ENCODE data around the gene AREG. TPM values are rescaled to one million over a fixed set of nuclear protein-coding genes. Genes with fewer than 3 reads are reported as not detected.

The AREG gene
- total and polyA plus RNA-seq, 9 of the 15 experiments (the other 6 are each of a cell fraction or from before 2014, with no cell fraction given), result 1.4 to 7.7 (median 5.4) TPM

DNA sequence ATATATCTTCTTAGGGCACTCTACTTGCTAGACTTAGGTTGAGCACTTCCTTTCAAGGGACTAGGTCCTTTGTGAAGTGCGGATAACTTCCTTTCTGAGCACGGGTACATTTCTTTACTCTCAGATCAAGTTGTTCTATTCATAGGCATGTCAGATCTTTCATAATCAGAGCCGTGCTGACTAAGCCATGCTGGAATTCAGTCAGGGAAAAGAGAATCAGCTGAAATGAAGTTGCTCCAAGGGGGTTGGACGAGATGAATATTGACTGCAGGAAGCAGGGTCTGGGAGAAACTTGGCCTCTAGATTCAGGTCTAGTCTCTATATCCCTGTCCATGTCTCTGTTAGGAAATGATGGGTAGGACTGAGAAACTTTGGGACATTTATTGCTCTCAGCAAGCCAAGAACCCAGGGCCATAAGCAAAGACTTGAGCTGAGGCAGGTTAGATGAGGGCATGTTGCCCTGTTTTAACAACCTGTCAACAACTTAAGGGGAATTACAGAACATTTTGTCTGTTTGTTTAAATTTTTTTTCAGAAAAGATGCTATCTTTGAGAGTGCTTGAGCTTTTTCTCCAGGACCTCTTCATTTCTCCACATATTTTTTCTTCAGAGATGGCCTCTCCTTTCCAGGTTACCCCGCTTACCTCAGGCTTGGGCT is 28.3 kb downstream of the AREG start:
- no peaks in the 10 kb centered on the region for H4K20me1 ChIP-seq (replicated peaks; ENCODE audit: control insufficient read depth, insufficient read depth, low read length)
- 36% methylated on average over 5 of the region's 5 CpGs for WGBS (ENCODE audit: insufficient coverage, low coverage, missing lambda C conversion rate)
- H3K9me1 ChIP-seq (ENCODE audit: control insufficient read depth, insufficient read depth, low read length), result no peaks in the 10 kb centered on the region
- no peak for ATAC-seq
- no peaks in the 10 kb centered on the region for H3K79me2 ChIP-seq (ENCODE audit: control insufficient read depth, insufficient read depth, low read length)
- intact Hi-C loops (cut with micrococcal nuclease) (no loop called here), in situ Hi-C loops (cut with MboI) (no loop called here)
- BruUV-seq (replicated peaks), result no TSS peak
- no peaks in the 10 kb centered on the region; a peak in 1 of 5 replicates for H3K4me1 ChIP-seq (replicated peaks in 1 of 2; ENCODE audit: control insufficient read depth in 2 of 2, insufficient read depth in 2 of 2, low read length in 2 of 2)
- no peak for DNase-seq (ENCODE audit: extremely low read depth in 1 of 4, low spot score in 3 of 4)
- H3K27ac ChIP-seq (ENCODE audit: extremely low read depth, low read depth, low read length), result no peak overlapping the region
- no peak overlapping the region for H3K4me2 ChIP-seq (ENCODE audit: insufficient read depth, low read length)
- CTCF ChIA-PET (ENCODE audit: low intra/inter-chr PET ratio), result no interaction called here
- H3K27me3 ChIP-seq (ENCODE audit: control insufficient read depth in 2 of 2, insufficient read depth in 2 of 2, low read length in 2 of 2), result no peaks in the 10 kb centered on the region
- no peaks in the 10 kb centered on the region for H3K9me3 ChIP-seq (replicated peaks; ENCODE audit: control insufficient read depth, insufficient read depth, low read depth, low read length)
- H3K4me3 ChIP-seq, result no peak overlapping the region
- POLR2A ChIA-PET, result interaction anchor here (1.6 kb wide), 1 partner anchor 10 kb away, joined by 4 read pairs; no protein-coding TSS in a partner anchor
- H2AFZ ChIP-seq (ENCODE audit: low read depth, low read length), result no peak overlapping the region
- no peaks in the 10 kb centered on the region for H3K36me3 ChIP-seq (ENCODE audit: control insufficient read depth, insufficient read depth, low read length)
- no peak overlapping the region for H3K9ac ChIP-seq (ENCODE audit: insufficient read depth in 1 of 2, low read depth in 2 of 2, low read length in 2 of 2)
- FAIRE-seq, result no peak
- TF ChIP-seq, protein P1, sequence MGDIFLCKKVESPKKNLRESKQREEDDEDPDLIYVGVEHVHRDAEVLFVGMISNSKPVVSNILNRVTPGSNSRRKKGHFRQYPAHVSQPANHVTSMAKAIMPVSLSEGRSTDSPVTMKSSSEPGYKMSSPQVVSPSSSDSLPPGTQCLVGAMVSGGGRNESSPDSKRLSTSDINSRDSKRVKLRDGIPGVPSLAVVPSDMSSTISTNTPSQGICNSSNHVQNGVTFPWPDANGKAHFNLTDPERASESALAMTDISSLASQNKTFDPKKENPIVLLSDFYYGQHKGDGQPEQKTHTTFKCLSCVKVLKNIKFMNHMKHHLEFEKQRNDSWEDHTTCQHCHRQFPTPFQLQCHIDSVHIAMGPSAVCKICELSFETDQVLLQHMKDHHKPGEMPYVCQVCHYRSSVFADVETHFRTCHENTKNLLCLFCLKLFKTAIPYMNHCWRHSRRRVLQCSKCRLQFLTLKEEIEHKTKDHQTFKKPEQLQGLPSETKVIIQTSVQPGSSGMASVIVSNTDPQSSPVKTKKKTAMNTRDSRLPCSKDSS (IDR thresholded peaks at IDR 0.05; ENCODE audit: low read depth, partially characterized antibody), result no peak
- TF ChIP-seq, protein P2, sequence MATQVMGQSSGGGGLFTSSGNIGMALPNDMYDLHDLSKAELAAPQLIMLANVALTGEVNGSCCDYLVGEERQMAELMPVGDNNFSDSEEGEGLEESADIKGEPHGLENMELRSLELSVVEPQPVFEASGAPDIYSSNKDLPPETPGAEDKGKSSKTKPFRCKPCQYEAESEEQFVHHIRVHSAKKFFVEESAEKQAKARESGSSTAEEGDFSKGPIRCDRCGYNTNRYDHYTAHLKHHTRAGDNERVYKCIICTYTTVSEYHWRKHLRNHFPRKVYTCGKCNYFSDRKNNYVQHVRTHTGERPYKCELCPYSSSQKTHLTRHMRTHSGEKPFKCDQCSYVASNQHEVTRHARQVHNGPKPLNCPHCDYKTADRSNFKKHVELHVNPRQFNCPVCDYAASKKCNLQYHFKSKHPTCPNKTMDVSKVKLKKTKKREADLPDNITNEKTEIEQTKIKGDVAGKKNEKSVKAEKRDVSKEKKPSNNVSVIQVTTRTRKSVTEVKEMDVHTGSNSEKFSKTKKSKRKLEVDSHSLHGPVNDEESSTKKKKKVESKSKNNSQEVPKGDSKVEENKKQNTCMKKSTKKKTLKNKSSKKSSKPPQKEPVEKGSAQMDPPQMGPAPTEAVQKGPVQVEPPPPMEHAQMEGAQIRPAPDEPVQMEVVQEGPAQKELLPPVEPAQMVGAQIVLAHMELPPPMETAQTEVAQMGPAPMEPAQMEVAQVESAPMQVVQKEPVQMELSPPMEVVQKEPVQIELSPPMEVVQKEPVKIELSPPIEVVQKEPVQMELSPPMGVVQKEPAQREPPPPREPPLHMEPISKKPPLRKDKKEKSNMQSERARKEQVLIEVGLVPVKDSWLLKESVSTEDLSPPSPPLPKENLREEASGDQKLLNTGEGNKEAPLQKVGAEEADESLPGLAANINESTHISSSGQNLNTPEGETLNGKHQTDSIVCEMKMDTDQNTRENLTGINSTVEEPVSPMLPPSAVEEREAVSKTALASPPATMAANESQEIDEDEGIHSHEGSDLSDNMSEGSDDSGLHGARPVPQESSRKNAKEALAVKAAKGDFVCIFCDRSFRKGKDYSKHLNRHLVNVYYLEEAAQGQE (IDR thresholded peaks at IDR 0.05; ENCODE audit: borderline replicate concordance), result no peak
- TF ChIP-seq, protein P2 (CRISPR knock-in tag; IDR thresholded peaks at IDR 0.05; ENCODE audit: low read depth), result no peak
- TF ChIP-seq ERF (CRISPR knock-in tag; IDR thresholded peaks at IDR 0.05), result no peak
- no peak for TF ChIP-seq YY1 (IDR thresholded peaks at IDR 0.05; ENCODE audit: borderline replicate concordance in 1 of 3, control insufficient read depth in 1 of 3, extremely low read depth in 1 of 3, insufficient read depth in 3 of 3, insufficient read length in 1 of 3, insufficient replicate concordance in 2 of 3, low read depth in 1 of 3, low read length in 2 of 3)
- no peak for TF ChIP-seq HOXB6 (CRISPR knock-in tag; IDR thresholded peaks at IDR 0.05; ENCODE audit: borderline replicate concordance)
- TF ChIP-seq YBX1 (IDR thresholded peaks at IDR 0.05), result no peak
- TF ChIP-seq, protein P3, sequence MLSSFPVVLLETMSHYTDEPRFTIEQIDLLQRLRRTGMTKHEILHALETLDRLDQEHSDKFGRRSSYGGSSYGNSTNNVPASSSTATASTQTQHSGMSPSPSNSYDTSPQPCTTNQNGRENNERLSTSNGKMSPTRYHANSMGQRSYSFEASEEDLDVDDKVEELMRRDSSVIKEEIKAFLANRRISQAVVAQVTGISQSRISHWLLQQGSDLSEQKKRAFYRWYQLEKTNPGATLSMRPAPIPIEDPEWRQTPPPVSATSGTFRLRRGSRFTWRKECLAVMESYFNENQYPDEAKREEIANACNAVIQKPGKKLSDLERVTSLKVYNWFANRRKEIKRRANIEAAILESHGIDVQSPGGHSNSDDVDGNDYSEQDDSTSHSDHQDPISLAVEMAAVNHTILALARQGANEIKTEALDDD (IDR thresholded peaks at IDR 0.05), result no peak
- no peak for TF ChIP-seq HDAC8 (tag; IDR thresholded peaks at IDR 0.05)

All from K562 (cell line).